Effector CD4-positive, alpha-beta T cell (primary cell): ENCODE data around the gene KCTD7.
"Not testable (repeated sequence)": the region's sequence is repeated elsewhere in the genome, so short reads cannot be mapped to it uniquely, and the experiment has no call there.

Experiments used
- DNase-seq: peaks from one replicate; pipeline ENCODE4 v3.0.0-alpha.2; 2020
- total RNA-seq: gene quantifications from one replicate; lab custom pipeline; 2026; lab: John Stamatoyannopoulos, UW

The KCTD7 gene
- total RNA-seq, result 28.3 reads per million, percentile 55 among the genes with 10 or more reads in this experiment

GRCh38 chr7:66628361-66629221 lies at the start of gene KCTD7:
KCTD7 (plus strand) TSS chr7:66628881; CDS start chr7:66629065, 184 bp downstream.
- DNase-seq, result peak; percentile 94

- DNase-seq, result not testable (repeated sequence)
These were observed 48.3 kb upstream of the KCTD7 start for GRCh38 chr7:66580380-66580779.

GRCh38 chr7:66582816-66583489 lies 45.7 kb upstream of the KCTD7 start:
- DNase-seq, result not testable (repeated sequence)

GRCh38 chr7:66583490-66584110 lies 45.1 kb upstream of the KCTD7 start:
- no peak for DNase-seq

- no peak for DNase-seq
These were observed 42.5 kb upstream of the KCTD7 start for GRCh38 chr7:66586181-66586580.

- DNase-seq, result not testable (repeated sequence)
These were observed 40.5 kb upstream of the KCTD7 start for GRCh38 chr7:66588226-66588625.

GRCh38 chr7:66588856-66589570 lies 39.7 kb upstream of the KCTD7 start:
- DNase-seq, result not testable (repeated sequence)

- DNase-seq, result not testable (repeated sequence)
These were observed 38.2 kb upstream of the KCTD7 start for GRCh38 chr7:66590302-66591057.

- DNase-seq, result not testable (repeated sequence)
These were observed 37.5 kb upstream of the KCTD7 start for GRCh38 chr7:66591058-66591798.

- peak; percentile 86 for DNase-seq
These were observed 36.7 kb upstream of the KCTD7 start for GRCh38 chr7:66591799-66592596.

- not testable (repeated sequence) for DNase-seq
These were observed 36.0 kb upstream of the KCTD7 start for GRCh38 chr7:66592597-66593146.

GRCh38 chr7:66594082-66594481 lies 34.6 kb upstream of the KCTD7 start:
- DNase-seq, result not testable (repeated sequence)

- DNase-seq, result no peak
These were observed 31.2 kb upstream of the KCTD7 start for GRCh38 chr7:66597461-66597860.

- no peak for DNase-seq
These were observed 26.5 kb upstream of the KCTD7 start for GRCh38 chr7:66602159-66602558.

- DNase-seq, result no peak
These were observed 24.5 kb upstream of the KCTD7 start for GRCh38 chr7:66604198-66604597.

GRCh38 chr7:66606540-66607291 lies 22.0 kb upstream of the KCTD7 start:
- not testable (repeated sequence) for DNase-seq

- DNase-seq, result no peak
These were observed 19.5 kb upstream of the KCTD7 start for GRCh38 chr7:66609176-66609575.

GRCh38 chr7:66614596-66614995 lies 14.1 kb upstream of the KCTD7 start:
- DNase-seq, result not testable (repeated sequence)

- no peak for DNase-seq
These were observed 13.0 kb upstream of the KCTD7 start for GRCh38 chr7:66615699-66616098.
